Esophagus (tissue), 2 donors: ENCODE data around the gene TTC22. TPM values are rescaled to one million over a fixed set of nuclear protein-coding genes. Genes with fewer than 3 reads are reported as not detected.

Source experiments
- polyA plus RNA-seq, 2 donors: library from polyadenylated mRNA; stranded (reverse); fragments of 200-250 nt; gene quantifications; one replicate each; pipeline ENCODE4 v1.2.3, GENCODE V29; 2013
- donor health status: healthy with polysubstance abuse.
- donor health status: Bipolar disorder and iron deficiency.

TTC22 gene
- polyA plus RNA-seq, 2 donors, result 83.5 to 92.9 TPM

Other genes starting within 250 kb of the TTC22 start
- gene FAM151A, start 177.8 kb downstream of the TTC22 start, polyA plus RNA-seq, result under 1 TPM; 0.24 to 0.26 TPM
- gene MROH7, start 159.5 kb downstream of the TTC22 start, polyA plus RNA-seq, result 1 to 10 TPM in 1 of 2 donors, under 1 TPM in 1; 0.80 to 2.3 TPM
- 10 to 100 TPM in 1 of 2 donors, 1 to 10 TPM in 1; 7.7 to 12.5 TPM for gene TTC4, start 85.5 kb downstream of the TTC22 start, polyA plus RNA-seq
- 1 to 10 TPM; 1.5 to 2.5 TPM for gene PARS2, start 36.8 kb downstream of the TTC22 start, polyA plus RNA-seq
- gene DHCR24, start 85.9 kb upstream of the TTC22 start, polyA plus RNA-seq, result 100 to 1,000 TPM; 121 to 196 TPM
- gene TMEM61, start 179.3 kb upstream of the TTC22 start, polyA plus RNA-seq, result 1 to 10 TPM in 1 of 2 donors, under 1 TPM in 1; 0.84 to 1.2 TPM
- not detected for gene BSND, start 197.6 kb upstream of the TTC22 start, polyA plus RNA-seq
- 1 to 10 TPM; 5.1 to 5.3 TPM for gene PCSK9, start 238.2 kb upstream of the TTC22 start, polyA plus RNA-seq